GM12878 (cell line): ENCODE measurements around the gene C16orf74.

Experiments used
- CHD2 ChIP-seq: IDR thresholded peaks from 2 replicates; pipeline ENCODE4 v1.6.1; 2011; ENCODE audit warnings: low read depth, low read length, improper control_type of control experiment, borderline replicate concordance
- CTCF ChIP-seq, 3 experiments: IDR thresholded peaks in 2 of 3; conservative IDR thresholded peaks in 1 of 3; 2 replicates each; pipeline ENCODE4 v1.5.1; 2011; ENCODE audit warnings: low read depth in 3 of 3, low read length in 3 of 3, mild to moderate bottlenecking in 3 of 3, control low read depth in 2 of 3, moderate library complexity in 2 of 3, inconsistent platforms in 1 of 3, mixed read lengths in 1 of 3; ENCODE audit not compliant: control insufficient read depth in 2 of 3, insufficient read depth in 1 of 3; ENCODE audit errors: extremely low read depth in 1 of 3
- EP300 ChIP-seq, 2 experiments: fragments of 150-350 bp in 1 of 2; IDR thresholded peaks; 2 replicates each; pipeline ENCODE4 v1.6.1; 2011 to 2012; ENCODE audit warnings: low read depth in 2 of 2, low read length in 2 of 2, borderline replicate concordance in 1 of 2, improper control_type of control experiment in 1 of 2, inconsistent platforms in 1 of 2; ENCODE audit not compliant: control insufficient read depth in 1 of 2
- ESRRA ChIP-seq: IDR thresholded peaks from 2 replicates; pipeline ENCODE4 v1.6.1; 2012; ENCODE audit warnings: mild to moderate bottlenecking, low read length, improper control_type of control experiment
- EZH2 ChIP-seq: IDR thresholded peaks from 2 replicates; pipeline ENCODE4 v1.6.1; 2012; ENCODE audit warnings: low read depth, mild to moderate bottlenecking, control low read depth, inconsistent platforms, low read length, borderline replicate concordance; ENCODE audit not compliant: control insufficient read depth
- FOXK2 ChIP-seq: fragments of 450-650 bp; IDR thresholded peaks from 2 replicates; pipeline ENCODE4 v1.6.1; 2017; ENCODE audit warnings: mild to moderate bottlenecking, moderate library complexity
- JUND ChIP-seq: IDR thresholded peaks from 2 replicates; pipeline ENCODE4 v1.6.1; 2012; ENCODE audit warnings: low read depth, mild to moderate bottlenecking, low read length, improper control_type of control experiment, moderate library complexity
- POLR2A ChIP-seq: IDR thresholded peaks from 2 replicates; pipeline ENCODE4 v1.6.1; 2011; ENCODE audit warnings: low read depth, mild to moderate bottlenecking, low read length
- POLR2AphosphoS5 ChIP-seq: IDR thresholded peaks from 2 replicates; pipeline ENCODE4 v1.6.1; 2011; ENCODE audit warnings: mild to moderate bottlenecking, low read length, inconsistent platforms
- TARDBP ChIP-seq: IDR thresholded peaks from 2 replicates; pipeline ENCODE4 v1.6.1; 2016; ENCODE audit warnings: borderline replicate concordance
- TF ChIP-seq, protein P1 (sequence below): IDR thresholded peaks from 2 replicates; pipeline ENCODE4 v1.6.1; 2012; ENCODE audit warnings: mild to moderate bottlenecking, low read depth, low read length
- TF ChIP-seq, protein P2 (sequence below): IDR thresholded peaks from 2 replicates; pipeline ENCODE4 v1.6.1; 2012; ENCODE audit warnings: low read depth, low read length, improper control_type of control experiment

DNA sequence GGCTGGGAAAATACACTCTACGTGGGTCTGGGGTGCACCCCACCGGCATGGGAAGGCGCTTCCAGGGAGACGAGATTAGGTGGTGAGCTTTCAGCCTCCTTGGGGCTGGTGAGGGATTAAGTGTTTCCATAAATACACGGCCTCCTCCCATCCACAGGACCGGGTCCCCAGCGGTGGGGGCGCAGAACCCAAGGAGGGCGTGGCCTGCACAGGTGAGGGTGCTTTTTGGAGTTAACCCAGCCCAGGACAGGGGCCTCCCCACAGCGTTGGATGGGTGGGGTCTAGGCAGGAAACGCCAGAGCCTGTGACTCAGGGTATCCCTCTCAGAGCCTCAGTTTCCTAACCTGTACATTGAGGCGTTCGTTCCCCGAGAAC lies 1.1 kb downstream of the C16orf74 start:
- TF ChIP-seq JUND (no peak), FOXK2 (no peak), CTCF (IDR thresholded peaks at IDR 0.05 in 2 of 3, conservative IDR thresholded peaks at IDR 0.05 in 1 of 3; ENCODE audit: control insufficient read depth in 2 of 3, extremely low read depth in 1 of 3, insufficient read depth in 1 of 3, low read depth in 3 of 3, low read length in 3 of 3) (no peak), ESRRA (no peak), TARDBP (no peak), POLR2A (no peak), EZH2 (no peak), POLR2AphosphoS5 (no peak), CHD2 (no peak), EP300 (IDR thresholded peaks at IDR 0.05; ENCODE audit: borderline replicate concordance in 1 of 2, control insufficient read depth in 1 of 2, low read depth in 2 of 2, low read length in 2 of 2) (no peak)
- TF ChIP-seq, protein P1, sequence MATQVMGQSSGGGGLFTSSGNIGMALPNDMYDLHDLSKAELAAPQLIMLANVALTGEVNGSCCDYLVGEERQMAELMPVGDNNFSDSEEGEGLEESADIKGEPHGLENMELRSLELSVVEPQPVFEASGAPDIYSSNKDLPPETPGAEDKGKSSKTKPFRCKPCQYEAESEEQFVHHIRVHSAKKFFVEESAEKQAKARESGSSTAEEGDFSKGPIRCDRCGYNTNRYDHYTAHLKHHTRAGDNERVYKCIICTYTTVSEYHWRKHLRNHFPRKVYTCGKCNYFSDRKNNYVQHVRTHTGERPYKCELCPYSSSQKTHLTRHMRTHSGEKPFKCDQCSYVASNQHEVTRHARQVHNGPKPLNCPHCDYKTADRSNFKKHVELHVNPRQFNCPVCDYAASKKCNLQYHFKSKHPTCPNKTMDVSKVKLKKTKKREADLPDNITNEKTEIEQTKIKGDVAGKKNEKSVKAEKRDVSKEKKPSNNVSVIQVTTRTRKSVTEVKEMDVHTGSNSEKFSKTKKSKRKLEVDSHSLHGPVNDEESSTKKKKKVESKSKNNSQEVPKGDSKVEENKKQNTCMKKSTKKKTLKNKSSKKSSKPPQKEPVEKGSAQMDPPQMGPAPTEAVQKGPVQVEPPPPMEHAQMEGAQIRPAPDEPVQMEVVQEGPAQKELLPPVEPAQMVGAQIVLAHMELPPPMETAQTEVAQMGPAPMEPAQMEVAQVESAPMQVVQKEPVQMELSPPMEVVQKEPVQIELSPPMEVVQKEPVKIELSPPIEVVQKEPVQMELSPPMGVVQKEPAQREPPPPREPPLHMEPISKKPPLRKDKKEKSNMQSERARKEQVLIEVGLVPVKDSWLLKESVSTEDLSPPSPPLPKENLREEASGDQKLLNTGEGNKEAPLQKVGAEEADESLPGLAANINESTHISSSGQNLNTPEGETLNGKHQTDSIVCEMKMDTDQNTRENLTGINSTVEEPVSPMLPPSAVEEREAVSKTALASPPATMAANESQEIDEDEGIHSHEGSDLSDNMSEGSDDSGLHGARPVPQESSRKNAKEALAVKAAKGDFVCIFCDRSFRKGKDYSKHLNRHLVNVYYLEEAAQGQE, result no peak
- TF ChIP-seq, protein P2, sequence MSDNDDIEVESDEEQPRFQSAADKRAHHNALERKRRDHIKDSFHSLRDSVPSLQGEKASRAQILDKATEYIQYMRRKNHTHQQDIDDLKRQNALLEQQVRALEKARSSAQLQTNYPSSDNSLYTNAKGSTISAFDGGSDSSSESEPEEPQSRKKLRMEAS, result no peak
